ENCODE data around the gene EFNA1.
A peak's percentile ranks its signal among the peaks of the same experiment; 100 is the strongest.
"Not testable (repeated sequence)": the region's sequence is repeated elsewhere in the genome, so short reads cannot be mapped to it uniquely, and the experiment has no call there.

The EFNA1 gene

DNA sequence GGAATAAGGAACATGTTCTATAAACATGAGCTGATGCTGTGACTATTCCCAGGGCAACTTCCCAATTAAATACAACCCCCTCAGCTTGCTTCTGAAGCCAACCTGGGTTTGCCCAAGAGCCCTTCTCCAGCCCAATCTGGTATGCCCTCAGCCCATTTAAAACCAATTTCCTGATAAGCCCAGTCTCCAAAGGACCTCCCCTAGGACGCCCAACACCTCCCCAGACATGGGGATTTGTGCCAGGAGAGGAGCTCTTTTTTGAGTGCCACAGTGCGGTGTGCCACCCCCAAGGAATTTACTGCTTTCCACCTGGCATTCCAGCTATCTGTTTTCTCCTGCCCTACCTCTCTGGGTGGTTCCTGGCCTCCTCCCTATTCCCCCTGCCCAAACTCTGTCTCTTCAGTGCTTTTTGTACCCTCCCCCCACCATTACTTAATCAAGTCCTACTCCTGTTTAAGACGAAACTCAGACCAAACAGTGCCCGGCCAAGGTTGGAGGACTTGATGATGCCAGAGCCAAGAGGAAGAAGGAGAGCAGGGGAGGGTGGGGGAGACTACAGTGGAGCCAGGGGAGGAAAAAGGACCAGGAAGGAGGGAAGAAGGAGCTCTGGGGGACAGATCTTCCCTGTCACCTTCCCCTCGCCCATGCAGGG, 11.4 kb upstream of the EFNA1 start:
- TF ChIP-seq, protein P1, sequence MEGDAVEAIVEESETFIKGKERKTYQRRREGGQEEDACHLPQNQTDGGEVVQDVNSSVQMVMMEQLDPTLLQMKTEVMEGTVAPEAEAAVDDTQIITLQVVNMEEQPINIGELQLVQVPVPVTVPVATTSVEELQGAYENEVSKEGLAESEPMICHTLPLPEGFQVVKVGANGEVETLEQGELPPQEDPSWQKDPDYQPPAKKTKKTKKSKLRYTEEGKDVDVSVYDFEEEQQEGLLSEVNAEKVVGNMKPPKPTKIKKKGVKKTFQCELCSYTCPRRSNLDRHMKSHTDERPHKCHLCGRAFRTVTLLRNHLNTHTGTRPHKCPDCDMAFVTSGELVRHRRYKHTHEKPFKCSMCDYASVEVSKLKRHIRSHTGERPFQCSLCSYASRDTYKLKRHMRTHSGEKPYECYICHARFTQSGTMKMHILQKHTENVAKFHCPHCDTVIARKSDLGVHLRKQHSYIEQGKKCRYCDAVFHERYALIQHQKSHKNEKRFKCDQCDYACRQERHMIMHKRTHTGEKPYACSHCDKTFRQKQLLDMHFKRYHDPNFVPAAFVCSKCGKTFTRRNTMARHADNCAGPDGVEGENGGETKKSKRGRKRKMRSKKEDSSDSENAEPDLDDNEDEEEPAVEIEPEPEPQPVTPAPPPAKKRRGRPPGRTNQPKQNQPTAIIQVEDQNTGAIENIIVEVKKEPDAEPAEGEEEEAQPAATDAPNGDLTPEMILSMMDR (IDR thresholded peaks at IDR 0.05; ENCODE audit: insufficient read depth, low read depth, low read length, missing control alignments): no peak
- H3K4me3 ChIP-seq (ENCODE audit: low read length): no peak overlapping the region
- DNase-seq (ENCODE audit: low read depth): no peak

DNA sequence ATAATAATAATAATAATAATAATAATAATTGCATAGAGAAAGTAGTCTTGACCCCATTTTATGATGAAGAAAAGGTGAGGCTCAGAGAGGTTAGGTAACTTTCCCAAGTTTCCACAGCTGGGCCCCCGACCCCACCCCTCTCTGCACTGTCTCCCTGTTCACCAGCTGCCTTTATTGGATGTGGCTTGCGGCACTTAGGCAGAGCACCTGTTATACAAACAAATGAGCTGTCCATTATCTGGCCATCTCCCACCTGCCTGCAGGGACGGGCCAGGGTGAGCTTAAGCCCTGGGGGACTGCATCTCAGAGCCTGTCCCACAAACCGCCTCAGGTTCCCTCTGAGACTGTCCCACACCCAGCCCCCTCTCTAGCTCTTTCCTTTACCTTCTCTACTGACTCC, 10.1 kb upstream of the EFNA1 start:
- TF ChIP-seq, protein P1 (IDR thresholded peaks at IDR 0.05; ENCODE audit: insufficient read depth, low read depth, low read length, missing control alignments): no peak
- DNase-seq (ENCODE audit: low read depth): no peak
- H3K4me3 ChIP-seq (ENCODE audit: low read length): no peak overlapping the region

DNA sequence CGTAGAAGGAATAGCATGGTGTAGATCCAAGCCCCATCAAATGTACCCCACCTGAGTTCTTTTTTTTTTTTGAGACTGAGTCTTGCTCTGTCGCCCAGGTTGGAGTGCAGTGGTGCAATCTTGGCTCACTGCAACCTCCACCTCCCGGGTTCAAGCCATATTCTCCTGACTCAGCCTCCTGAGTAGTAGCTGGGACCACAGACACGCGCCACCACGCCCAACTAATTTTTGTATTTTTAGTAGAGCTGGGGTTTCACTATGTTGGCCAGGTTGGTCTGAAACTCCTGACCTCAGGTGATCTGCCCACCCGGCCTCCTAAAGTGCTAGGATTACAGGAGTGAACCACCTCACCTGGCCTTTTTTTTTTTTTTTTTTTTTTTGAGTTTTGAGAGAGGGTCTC, 9.6 kb upstream of the EFNA1 start:
- not testable (repeated sequence) for H3K4me3 ChIP-seq (ENCODE audit: low read length); DNase-seq (ENCODE audit: low read depth)

DNA sequence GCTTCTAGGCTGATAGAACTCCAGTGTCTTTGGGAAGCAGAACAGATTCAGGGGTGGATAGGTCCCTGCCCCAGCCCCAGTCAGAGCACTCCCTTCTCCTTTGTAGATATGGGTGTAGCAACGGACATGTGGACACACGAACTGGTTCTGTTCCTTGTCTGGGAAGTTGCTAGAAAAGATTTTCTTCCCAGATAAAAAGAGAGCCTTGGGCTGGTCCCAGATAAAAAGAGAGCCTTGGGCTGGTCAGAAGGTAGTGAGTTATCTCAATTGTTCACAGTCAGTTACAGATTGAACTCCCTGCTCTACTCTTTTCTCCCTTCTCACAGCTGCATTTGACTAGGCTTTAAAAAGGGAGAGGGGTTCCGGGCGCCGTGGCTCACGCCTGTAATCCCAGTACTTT, 7.4 kb upstream of the EFNA1 start:
- peak; percentile 36 for DNase-seq (ENCODE audit: low read depth)
- no peak overlapping the region for H3K4me3 ChIP-seq (ENCODE audit: low read length)
- TF ChIP-seq, protein P1 (IDR thresholded peaks at IDR 0.05; ENCODE audit: insufficient read depth, low read depth, low read length, missing control alignments): no peak

DNA sequence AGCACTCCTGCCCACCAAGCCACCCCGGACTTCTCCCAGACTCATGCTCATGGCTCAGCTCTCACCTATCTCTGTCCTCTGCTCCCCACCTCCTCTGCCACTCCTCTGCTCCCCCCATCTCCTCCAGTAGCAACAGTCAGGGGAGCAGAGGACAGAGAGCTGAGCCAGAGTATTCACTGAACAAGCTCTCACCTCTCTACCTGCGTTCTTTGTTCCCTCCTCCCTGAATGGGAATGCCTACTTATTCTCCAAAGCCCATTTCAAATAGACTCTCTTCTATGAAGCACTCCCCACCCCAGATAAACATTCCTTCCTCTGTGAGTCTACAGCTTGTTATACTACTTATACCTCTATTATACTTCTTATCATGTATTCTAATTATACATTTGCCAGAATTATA, 6.4 kb upstream of the EFNA1 start:
- DNase-seq (ENCODE audit: low read depth): no peak
- H3K4me3 ChIP-seq (ENCODE audit: low read length): no peak overlapping the region
- TF ChIP-seq, protein P1 (IDR thresholded peaks at IDR 0.05; ENCODE audit: insufficient read depth, low read depth, low read length, missing control alignments): no peak

DNA sequence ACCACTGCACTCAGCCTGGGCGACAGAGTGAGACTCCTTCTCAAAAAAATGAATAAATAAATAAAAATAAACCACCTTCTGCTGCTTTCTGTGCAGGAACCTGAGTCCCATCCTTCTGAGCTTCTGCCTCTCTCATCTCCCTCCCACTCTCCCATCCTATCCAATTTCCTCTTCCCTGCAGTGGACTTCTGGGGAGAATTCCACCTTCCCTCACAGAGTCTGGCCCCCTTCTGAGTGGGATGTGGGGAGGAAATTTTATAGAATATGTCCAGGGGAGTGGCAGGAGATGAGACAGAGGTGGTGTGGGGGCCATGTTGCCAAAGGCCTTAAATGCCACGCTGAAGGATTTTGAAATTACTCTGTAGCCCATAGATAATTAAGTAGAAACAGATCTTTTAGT, 5.4 kb upstream of the EFNA1 start:
- TF ChIP-seq, protein P1 (IDR thresholded peaks at IDR 0.05; ENCODE audit: insufficient read depth, low read depth, low read length, missing control alignments): no peak
- DNase-seq (ENCODE audit: low read depth): no peak
- H3K4me3 ChIP-seq (ENCODE audit: low read length): no peak overlapping the region

DNA sequence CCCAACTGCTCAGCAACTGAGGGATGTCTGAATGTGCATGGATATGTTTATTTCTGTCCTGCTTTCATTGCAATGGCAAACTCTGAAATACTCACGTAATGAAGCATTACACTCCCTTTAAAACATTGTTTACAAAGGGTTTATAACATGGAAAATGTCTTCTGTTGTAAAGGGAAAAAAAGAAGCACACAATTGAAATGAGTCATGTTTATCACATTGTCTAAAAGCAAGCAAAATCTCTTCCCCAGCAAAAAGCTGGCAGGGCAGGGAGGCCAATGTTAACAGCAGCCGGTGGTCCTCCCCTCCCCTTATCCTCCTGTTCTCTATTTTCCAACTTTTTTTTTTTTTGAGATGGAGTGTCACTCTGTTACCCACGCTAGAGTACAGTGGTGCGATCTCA, 3.9 kb upstream of the EFNA1 start:
- H3K4me3 ChIP-seq (ENCODE audit: low read length): no peak overlapping the region
- TF ChIP-seq, protein P1 (IDR thresholded peaks at IDR 0.05; ENCODE audit: insufficient read depth, low read depth, low read length, missing control alignments): no peak
- DNase-seq (ENCODE audit: low read depth): peak; percentile 48

Measured in epithelial cell of esophagus (primary cell).